ENCODE results near the gene DLX3.

The DLX3 gene

GRCh38 chr17:49971199-49971847 lies 23.7 kb downstream of the DLX3 start:
- no peak for DNase-seq

- no peak for DNase-seq
Observed at GRCh38 chr17:49970498-49970897, 24.5 kb downstream of the DLX3 start.

- DNase-seq, result peak; percentile 17
Observed at GRCh38 chr17:49969795-49970389, 25.1 kb downstream of the DLX3 start.

GRCh38 chr17:49969134-49969759 lies 25.8 kb downstream of the DLX3 start, which contains the start of gene DLX4:
Gene DLX4 (plus strand): TSS chr17:49969190. CDS start chr17:49969469, 279 bp downstream.
- peak; percentile 37 for DNase-seq

DNA sequence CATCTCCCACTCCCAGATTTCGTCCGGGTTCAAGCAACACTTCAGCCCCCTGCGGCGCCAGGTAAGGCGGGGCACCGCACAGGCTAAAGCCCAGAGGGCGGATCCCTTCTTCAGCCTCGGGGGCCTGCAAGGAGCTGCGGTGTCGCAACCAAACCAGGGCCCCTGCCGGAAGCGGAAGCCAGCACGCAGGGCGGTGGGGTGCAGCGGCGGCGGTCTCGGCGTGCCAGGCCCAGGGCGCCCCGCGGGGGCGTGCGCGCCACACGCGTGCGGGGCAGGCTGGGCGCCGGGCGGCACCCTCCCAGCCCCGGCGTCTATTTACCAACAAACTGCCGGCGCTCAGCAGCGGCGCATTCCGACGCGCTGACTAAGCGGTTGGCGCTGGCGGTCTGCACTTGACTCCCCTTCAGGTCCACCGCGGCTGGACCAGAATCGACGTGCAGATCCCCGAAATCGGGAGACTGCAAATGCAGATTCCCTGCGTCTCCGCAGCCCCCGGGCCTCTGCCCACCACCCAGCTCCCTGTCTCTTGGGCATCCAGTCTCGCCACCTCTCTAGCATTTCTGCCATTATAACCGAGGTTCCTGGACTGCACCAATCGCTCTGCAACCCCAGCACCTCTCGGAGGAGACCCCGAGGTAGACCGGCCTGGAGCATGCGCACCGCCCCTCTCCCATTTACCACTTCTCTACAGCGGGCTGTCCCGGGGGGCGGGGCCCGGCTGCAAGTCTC lies 26.5 kb downstream of the DLX3 start:
- peak; percentile 58 for DNase-seq

DNA sequence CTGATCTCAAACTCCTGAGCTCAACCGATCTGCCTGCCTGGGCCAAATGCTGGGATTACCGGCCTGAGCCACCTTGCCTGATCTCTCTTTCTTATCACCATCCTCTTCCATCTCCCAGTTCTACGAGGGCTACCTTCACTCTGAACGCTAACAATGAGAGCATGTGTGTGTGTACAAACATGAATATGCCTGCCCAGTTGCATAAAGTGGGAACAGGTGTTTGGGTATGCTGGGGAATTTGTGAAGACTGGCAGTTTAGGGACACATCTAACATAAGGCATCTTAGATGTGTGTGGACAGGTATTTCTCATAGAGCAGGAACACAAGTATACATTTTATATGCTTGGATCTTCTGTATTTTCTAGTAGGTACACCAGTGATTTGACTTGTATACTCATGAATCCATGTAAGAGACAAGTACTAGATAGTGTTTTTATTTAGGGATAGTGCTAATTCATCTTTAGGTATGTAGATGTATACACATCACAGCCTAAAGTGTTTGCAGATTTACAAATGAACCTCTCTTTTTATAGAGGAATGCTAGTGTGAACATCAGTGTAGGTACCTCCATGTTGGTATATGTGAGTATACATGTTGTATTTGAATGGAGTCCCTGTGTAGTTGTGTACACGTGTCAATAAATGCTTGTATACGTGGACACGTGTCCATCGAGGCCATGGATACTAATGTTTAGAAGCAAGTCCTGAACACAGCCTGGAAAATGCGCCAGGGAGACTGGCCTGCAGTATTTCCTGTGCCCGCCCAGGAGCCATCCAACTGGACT lies 27.2 kb downstream of the DLX3 start:
- DNase-seq, result no peak

DNA sequence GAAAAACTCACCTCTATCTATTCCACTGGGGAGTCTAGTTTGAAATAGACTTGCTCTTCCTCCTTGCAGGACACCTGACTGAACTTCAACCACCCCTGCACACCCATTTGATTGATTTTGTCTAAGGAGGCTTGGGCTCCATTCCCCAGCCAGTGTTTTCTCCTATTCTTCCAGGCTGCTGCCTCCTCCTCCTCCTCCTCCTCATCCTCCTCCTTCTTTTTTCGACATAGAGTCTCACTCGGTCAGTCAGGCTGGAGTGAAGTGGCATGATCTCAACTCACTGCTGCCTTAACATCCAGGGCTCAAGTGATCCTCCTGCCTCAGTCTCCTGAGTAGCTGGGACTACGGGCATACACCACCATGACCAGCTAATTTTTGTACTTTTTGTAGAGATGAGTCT lies 27.8 kb downstream of the DLX3 start:
- DNase-seq, result no peak

GRCh38 chr17:49966767-49967166 lies 28.3 kb downstream of the DLX3 start:
- DNase-seq, result no peak

- no peak for DNase-seq
Observed at GRCh38 chr17:49965524-49965909, 29.5 kb downstream of the DLX3 start.

DNA sequence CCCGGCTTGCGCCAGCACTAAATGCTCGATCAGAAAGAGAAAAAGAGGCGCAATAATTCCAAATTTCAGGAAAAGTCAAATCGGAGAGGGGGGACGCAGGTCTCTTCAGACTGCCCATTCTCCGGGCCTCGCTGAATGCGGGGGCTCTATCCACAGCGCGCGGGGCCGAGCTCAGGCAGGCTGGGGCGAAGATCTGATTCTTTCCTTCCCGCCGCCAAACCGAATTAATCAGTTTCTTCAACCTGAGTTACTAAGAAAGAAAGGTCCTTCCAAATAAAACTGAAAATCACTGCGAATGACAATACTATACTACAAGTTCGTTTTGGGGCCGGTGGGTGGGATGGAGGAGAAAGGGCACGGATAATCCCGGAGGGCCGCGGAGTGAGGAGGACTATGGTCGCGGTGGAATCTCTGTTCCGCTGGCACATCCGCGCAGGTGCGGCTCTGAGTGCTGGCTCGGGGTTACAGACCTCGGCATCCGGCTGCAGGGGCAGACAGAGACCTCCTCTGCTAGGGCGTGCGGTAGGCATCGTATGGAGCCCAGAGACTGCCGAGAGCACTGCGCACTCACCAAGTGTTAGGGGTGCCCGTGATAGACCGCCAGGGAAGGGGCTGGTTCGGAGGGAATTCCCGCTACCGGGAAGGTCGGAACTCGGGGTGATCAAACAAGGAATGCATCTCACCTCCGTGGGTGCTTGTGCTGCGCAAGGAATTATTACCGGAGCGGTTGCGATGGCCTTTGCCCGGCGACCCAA lies 30.1 kb downstream of the DLX3 start:
- no peak for DNase-seq

GRCh38 chr17:49964303-49964768 lies 30.7 kb downstream of the DLX3 start:
- DNase-seq, result no peak

- no peak for DNase-seq
Observed at GRCh38 chr17:49963626-49964302, 31.3 kb downstream of the DLX3 start.

DNA sequence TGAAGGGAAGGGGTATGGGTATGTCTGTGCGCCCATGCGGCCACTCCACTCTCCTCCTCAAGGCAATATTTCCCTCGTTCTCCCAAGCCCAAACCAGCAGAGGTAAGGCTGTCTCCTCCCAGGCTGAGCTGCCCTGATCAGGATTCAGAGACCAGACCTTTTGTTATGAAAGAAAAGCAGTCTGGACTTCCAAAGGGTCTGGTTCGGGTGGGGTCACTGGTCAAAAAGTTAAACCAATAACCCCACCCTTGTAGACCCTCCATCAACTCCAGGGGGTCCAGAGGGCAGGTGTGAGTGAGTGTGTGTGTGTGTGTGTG lies 31.8 kb downstream of the DLX3 start:
- no peak for DNase-seq

- DNase-seq, result no peak
Observed at GRCh38 chr17:49962599-49963308, 32.3 kb downstream of the DLX3 start.

DNA sequence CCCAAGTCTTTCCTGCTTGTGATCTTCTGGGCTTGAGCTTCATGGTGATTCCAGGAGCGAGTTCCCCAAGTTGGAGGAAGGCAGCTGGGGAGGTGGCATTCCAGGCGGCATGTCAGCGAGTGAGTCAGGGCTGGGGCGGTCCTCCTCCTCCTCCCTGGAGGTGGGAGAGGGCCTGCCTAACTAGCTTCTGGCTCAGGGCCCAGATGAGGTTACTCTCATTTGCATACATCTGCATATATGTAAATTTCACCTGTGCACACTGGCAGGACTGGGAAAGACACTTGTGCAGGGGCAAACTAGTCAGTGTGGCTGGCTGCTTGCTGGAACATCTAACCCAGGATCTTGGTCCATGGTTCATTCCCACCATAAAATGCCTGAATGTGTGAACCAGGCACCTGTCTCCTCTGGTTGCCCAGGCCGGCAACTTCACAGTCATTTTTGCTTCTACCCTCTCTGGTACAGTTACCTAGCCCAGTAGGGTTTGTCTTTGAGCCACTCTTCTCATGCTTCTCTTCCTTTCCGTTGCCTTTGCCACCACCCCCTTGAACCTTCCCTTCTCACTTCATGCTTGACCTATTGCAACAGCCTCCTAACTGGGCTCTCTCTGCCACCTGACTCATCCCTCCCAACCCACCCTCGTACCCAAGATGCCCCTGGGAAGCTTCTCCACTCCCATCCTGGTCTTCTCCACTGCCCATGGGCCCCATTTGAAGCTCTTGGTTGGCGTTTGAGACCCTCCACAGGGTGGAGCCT lies 35.7 kb downstream of the DLX3 start:
- DNase-seq, result no peak

GRCh38 chr17:49958723-49959122 lies 36.3 kb downstream of the DLX3 start:
- DNase-seq, result no peak

DNA sequence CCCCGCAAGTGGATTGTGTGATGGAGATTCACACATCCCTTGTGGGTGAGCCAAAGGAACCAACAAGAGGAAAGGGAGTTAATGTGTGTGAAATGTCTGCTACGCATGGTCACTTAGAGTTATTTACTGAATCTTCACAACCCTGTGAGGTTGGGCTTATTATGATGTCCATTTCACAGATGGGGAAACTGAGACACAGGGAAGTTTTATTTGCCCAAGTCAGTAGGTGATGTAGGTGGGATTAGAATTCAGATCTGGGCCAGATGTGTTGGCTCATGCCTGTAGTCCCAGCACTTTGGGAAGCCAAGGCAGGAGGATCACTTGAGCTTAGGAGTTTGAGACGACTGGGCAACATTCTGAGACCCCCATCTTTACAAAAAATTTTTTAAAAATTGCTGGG lies 37.7 kb downstream of the DLX3 start:
- DNase-seq, result no peak

GRCh38 chr17:49956780-49957179 lies 38.2 kb downstream of the DLX3 start:
- DNase-seq, result no peak

- no peak for DNase-seq
Observed at GRCh38 chr17:49955157-49955556, 39.9 kb downstream of the DLX3 start.

DNA sequence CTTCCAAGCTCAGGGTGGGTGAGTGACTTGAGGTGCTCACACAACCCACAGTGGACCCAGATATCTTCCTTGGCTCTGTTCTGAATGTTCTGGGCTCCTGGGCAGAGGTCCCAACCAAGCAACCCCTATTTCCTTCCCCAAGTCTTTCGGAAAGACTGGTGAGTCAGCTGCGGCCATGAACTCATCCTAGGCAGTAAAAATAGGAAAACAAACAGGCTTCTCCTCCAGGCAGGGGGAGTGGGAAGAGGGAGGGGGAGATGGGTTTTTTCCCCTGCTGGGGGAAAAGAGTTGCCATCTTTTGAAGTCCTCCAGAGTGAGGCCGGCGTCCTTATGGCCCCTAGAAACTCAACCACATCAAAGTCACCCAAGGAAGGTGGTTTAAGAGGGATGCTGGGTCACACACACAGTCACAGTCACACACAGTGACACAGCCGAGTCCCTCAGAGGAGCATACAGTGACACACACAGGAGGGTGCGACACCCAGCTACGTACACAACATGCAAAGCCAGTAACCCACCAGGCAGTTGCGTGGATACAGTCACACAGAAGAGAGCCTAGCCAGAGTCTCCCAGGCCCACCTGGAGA lies 42.0 kb downstream of the DLX3 start:
- DNase-seq, result no peak

Data from left hindlimb (tissue), 1 donor.